ENCODE results near the gene SMC1A.
"Not testable (repeated sequence)": the region's sequence is repeated elsewhere in the genome, so short reads cannot be mapped to it uniquely, and the experiment has no call there.

SMC1A gene

GRCh38 chrX:53422086-53422860, at the start of gene SMC1A:
Gene SMC1A, minus strand, starts transcription at chrX:53422654. Its CDS starts 54 bp downstream, at chrX:53422600.
- peak; percentile 85 to 96 for DNase-seq (ENCODE audit: low read depth in 2 of 2, low spot score in 1 of 2)

- DNase-seq (ENCODE audit: low read depth in 2 of 2, low spot score in 1 of 2): no peak
Observed at GRCh38 chrX:53471346-53471745, 48.9 kb upstream of the SMC1A start.

DNA sequence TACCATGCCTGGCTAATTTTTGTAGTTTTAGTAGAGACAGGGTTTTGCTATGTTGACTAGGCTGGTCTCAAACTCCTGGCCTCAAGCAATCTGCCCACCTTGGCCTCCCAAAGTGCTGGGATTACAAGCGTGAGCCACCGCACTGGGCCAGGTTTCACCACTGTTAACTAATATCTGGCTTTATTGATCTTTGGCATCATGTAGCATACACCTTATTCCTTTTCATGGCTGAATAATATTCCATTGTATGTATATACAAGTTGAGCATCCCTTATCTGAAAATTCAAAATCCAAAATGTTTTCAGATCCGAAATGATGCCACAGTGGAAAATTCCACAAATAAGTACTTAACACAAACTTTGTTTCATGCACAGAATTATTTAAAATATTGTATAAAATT, 46.2 kb upstream of the SMC1A start:
- not testable (repeated sequence) for DNase-seq (ENCODE audit: low read depth in 2 of 2, low spot score in 1 of 2)

DNA sequence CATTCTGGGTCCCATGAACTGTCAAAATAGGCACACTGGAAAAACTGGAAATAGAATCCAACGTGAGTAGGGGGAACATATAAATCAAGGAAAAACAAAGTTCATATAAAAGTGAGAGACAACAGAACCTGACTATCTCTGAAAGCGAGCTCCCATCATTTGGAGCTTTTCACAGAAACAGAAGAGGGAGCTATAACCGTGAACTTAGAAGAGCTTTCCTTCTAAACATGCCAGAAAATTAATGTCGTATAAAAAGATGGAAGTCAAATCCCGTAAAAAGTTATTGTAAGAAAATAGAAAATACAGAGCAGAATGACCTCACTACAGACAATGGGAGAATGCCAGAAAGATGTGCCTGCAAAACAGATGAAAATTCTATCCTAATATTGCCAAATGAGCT, 35.6 kb upstream of the SMC1A start:
- DNase-seq (ENCODE audit: low read depth in 2 of 2, low spot score in 1 of 2): no peak

GRCh38 chrX:53456254-53456653, 33.8 kb upstream of the SMC1A start:
- DNase-seq (ENCODE audit: low read depth in 2 of 2, low spot score in 1 of 2): no peak

- DNase-seq (ENCODE audit: low read depth in 2 of 2, low spot score in 1 of 2): no peak
Observed at GRCh38 chrX:53452812-53453211, 30.4 kb upstream of the SMC1A start.

- no peak for DNase-seq (ENCODE audit: low read depth in 2 of 2, low spot score in 1 of 2)
Observed at GRCh38 chrX:53449632-53450031, 27.2 kb upstream of the SMC1A start.

- no peak for DNase-seq (ENCODE audit: low read depth in 2 of 2, low spot score in 1 of 2)
Observed at GRCh38 chrX:53447441-53447840, 25.0 kb upstream of the SMC1A start.

DNA sequence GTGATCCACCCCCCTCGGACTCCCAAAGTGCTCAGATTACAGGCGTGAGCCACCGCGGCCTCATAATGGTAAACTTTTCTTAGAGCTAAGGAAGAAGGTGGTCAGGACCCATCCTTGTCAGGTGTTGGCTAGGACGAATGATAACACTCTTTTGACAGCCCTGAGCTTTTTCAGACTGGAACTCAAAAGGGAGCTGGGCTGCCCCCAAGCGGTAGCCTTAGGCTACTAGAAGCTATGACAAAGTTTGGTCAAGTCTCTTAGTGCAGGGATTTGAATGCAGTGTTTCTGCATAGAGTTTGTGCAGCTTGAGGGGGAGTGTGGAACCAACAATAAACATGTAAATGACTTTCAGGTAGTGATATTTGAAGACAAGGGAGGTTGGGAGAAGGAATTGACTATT, 23.5 kb upstream of the SMC1A start:
- DNase-seq (ENCODE audit: low read depth in 2 of 2, low spot score in 1 of 2): no peak

- DNase-seq (ENCODE audit: low read depth in 2 of 2, low spot score in 1 of 2): no peak
Observed at GRCh38 chrX:53442322-53442631, 19.8 kb upstream of the SMC1A start.

- DNase-seq (ENCODE audit: low read depth in 2 of 2, low spot score in 1 of 2): peak; percentile 24 to 57
Observed at GRCh38 chrX:53441531-53442321, 19.3 kb upstream of the SMC1A start.

- DNase-seq (ENCODE audit: low read depth in 2 of 2, low spot score in 1 of 2): no peak
Observed at GRCh38 chrX:53440621-53441517, 18.4 kb upstream of the SMC1A start.

DNA sequence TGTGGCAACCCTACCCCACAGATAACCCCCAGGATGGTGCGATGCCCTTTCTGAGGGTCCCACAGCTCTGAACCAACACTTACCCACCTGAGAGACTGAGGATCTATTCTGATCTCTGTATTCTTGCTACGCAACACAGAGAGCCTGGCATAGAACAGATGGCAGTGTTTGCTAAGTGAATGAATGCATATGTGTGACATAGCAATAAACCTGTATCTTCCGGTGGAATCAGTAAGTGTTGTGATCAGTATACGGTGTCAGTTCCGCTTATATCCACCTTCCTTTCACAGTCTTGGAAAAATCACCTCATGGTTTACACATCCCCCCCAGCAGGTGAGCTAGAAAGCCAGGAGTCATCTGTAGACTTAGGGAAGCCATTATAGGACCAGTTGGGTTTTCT, 17.6 kb upstream of the SMC1A start:
- DNase-seq (ENCODE audit: low read depth in 2 of 2, low spot score in 1 of 2): no peak

DNA sequence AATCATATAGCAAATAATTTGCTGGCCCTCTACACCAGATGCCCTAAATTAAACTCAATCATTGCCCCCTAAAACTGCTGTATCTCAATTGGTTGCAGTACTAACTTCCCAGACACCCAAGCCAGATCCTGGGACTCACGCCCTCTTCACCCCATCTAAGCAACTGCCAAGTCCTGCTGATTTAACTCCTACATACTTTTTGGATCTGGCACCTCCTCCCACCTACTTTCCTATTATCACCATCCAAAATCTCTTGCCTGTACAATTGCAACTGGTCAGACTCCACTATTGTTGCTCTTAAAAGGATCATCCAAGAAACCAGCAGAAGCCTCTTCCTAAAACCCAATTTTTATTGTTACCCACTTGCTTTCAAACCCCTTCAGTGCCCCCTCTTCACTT, 16.4 kb upstream of the SMC1A start:
- DNase-seq (ENCODE audit: low read depth in 2 of 2, low spot score in 1 of 2): no peak

DNA sequence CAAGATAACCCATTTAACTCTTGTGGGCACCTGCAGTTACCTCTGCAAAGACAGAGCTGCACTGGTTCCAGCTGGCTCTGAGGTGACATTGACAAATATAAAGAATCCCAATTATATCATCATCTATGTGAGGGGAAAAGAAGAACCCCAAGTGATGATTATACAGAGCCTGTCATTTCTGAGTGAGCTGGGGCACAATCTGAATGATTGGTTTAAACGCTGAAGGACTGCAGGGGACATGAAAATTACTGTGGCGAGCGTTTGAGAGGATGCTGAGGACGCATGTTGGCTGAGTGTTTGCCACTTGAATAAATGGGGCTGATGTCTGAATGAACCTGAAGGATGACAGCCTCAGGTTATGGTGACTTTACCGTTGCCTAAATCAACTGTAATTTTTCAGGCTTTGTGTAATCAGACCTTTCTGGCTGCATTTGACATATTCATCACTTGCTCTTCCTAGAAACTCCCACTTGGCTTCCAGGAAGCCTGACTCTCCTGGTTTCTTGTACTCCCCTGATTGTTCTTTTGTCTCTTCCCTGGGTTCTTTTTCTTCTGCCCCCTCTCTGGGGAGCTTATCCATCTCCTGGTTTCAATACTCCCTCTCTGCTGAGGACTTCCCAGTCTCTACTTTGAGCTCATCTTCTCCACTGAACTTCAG, 15.8 kb upstream of the SMC1A start:
- DNase-seq (ENCODE audit: low read depth in 2 of 2, low spot score in 1 of 2): no peak

- DNase-seq (ENCODE audit: low read depth in 2 of 2, low spot score in 1 of 2): no peak
Observed at GRCh38 chrX:53437206-53437605, 14.8 kb upstream of the SMC1A start.

- DNase-seq (ENCODE audit: low read depth in 2 of 2, low spot score in 1 of 2): no peak
Observed at GRCh38 chrX:53435997-53436396, 13.5 kb upstream of the SMC1A start.

- peak; percentile 57 to 73 for DNase-seq (ENCODE audit: low read depth in 2 of 2, low spot score in 1 of 2)
Observed at GRCh38 chrX:53433651-53434639, 11.5 kb upstream of the SMC1A start, which contains the start of gene HSD17B10. Gene HSD17B10, minus strand, starts transcription at chrX:53434370. Its CDS starts 25 bp downstream, at chrX:53434345.

DNA sequence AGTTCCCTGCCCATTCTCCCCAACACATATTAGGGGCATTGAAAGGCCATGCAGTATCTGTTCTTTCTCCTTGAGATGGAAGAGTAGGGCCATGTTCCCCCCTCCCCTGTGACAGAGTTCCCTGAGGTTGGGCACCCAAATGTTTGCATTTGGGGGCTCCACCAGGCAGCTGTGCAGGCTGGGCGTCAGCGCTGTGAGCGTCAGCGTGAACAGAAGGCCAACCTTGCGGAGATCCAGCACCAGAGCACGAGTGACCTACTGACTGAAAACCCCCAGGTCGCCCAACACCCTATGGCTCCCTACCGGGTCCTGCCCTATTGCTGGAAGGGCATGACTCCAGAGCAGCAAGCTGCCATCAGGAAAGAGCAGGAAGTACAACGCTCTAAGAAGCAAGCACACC, 7.8 kb upstream of the SMC1A start:
- DNase-seq (ENCODE audit: low read depth in 2 of 2, low spot score in 1 of 2): no peak

DNA sequence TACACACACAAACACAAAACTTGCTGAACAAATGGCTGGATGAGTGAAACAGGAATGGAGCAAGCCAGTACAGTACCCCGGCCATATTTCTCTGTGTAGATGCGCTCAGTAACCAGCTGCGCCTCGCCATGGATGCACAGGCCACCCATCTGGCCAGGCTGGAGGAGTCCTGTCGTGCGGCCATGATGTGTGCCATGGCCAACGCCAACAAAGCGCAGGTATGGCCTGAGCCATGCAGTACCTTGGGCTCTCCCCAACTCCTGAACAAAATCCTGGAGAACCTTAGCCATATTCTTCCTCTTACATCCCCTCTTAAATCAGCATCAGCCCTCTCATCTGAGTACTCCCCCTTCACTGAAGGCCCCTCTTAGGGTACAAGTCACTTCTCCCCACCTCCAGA, 7.3 kb upstream of the SMC1A start:
- no peak for DNase-seq (ENCODE audit: low read depth in 2 of 2, low spot score in 1 of 2)
